B cell (primary cell): ENCODE data around the gene ADRM1. TPM values are rescaled to one million over a fixed set of nuclear protein-coding genes. Genes with fewer than 3 reads are reported as not detected.

Experiments
- ATAC-seq: fragments of 200-7000 bp; cut with Tn5 transposase; one replicate; pipeline ENCODE4 v1.10.0; 2021; ENCODE audit warnings: low read depth, mild to moderate bottlenecking, moderate number of reproducible peaks, moderate library complexity
- CTCF ChIA-PET: fragments of 350-600 bp; sonication (Branson Sonifier 250); formaldehyde crosslinking; loops from one replicate; lab custom pipeline; 2021; ENCODE audit warnings: antibody characterized with exemption, inconsistent platforms; lab: Charles Lee
- POLR2A ChIA-PET: fragments of 350-600 bp; sonication (Branson Sonifier 250); formaldehyde crosslinking; loops from one replicate; lab custom pipeline; 2021; ENCODE audit warnings: antibody characterized with exemption; lab: Charles Lee
- DNase-seq: peaks from one replicate; pipeline ENCODE4 v3.0.0; 2013
- H2AFZ ChIP-seq: 2 replicates; pipeline ENCODE4 v1.6.1; 2012; ENCODE audit warnings: mild to moderate bottlenecking, low read depth, low read length; ENCODE audit not compliant: insufficient read depth, poor library complexity, severe bottlenecking
- H3K27ac ChIP-seq, 2 donors: 1 replicate in 1 of 2; 2 replicates in 1 of 2; pipeline ENCODE4 v1.5.1; 2012 to 2013; ENCODE audit warnings: low read length in 2 of 2, mild to moderate bottlenecking in 2 of 2, moderate library complexity in 1 of 2
- H3K27me3 ChIP-seq, 4 experiments: fragments of 200-600 bp in 1 of 4; sonication (generic) in 1 of 4; replicated peaks in 1 of 4; 1 replicate in 2 of 4; 2 replicates in 2 of 4; pipeline versions ENCODE4 v1.6.1 to v1.7.0; 2013 to 2016; ENCODE audit warnings: low read length in 3 of 4, mild to moderate bottlenecking in 2 of 4, mixed read lengths in 1 of 4, moderate library complexity in 1 of 4; ENCODE audit not compliant: insufficient read depth in 4 of 4, control insufficient read depth in 3 of 4; ENCODE audit errors: control extremely low read depth in 1 of 4
- H3K36me3 ChIP-seq, 2 experiments: replicated peaks in 1 of 2; 1 replicate in 1 of 2; 2 replicates in 1 of 2; pipeline versions ENCODE4 v1.6.1 to v1.7.1; 2013; ENCODE audit warnings: low read length in 1 of 2; ENCODE audit not compliant: insufficient read depth in 2 of 2, control insufficient read depth in 1 of 2; ENCODE audit errors: control extremely low read depth in 1 of 2, extremely low read depth in 1 of 2
- H3K4me1 ChIP-seq, 2 donors: fragments of 200-600 bp in 1 of 2; sonication (generic) in 1 of 2; 1 replicate in 1 of 2; 2 replicates in 1 of 2; pipeline versions ENCODE4 v1.5.1 to v1.6.1; 2013 to 2017; ENCODE audit warnings: low read length in 2 of 2; ENCODE audit not compliant: control insufficient read depth in 2 of 2, insufficient read depth in 2 of 2
- H3K4me2 ChIP-seq: replicated peaks from 2 replicates; pipeline ENCODE3; 2012; ENCODE audit warnings: mild to moderate bottlenecking, low read depth, low read length; ENCODE audit not compliant: poor library complexity, severe bottlenecking
- H3K4me3 ChIP-seq, 5 experiments: fragments of 200-600 bp in 1 of 5; sonication (generic) in 1 of 5; 1 replicate in 3 of 5; 2 replicates in 2 of 5; pipeline versions ENCODE4 v1.5.1 to v1.7.0; 2011 to 2016; ENCODE audit warnings: low read length in 4 of 5, mild to moderate bottlenecking in 4 of 5, low read depth in 2 of 5, control low read depth in 1 of 5, moderate library complexity in 1 of 5; ENCODE audit not compliant: insufficient read depth in 1 of 5; ENCODE audit errors: control extremely low read depth in 1 of 5, extremely low read depth in 1 of 5
- H3K79me2 ChIP-seq: fragments of 200-600 bp; sonication (generic); one replicate; pipeline ENCODE4 v1.6.0; 2016; ENCODE audit warnings: low read length; ENCODE audit not compliant: control insufficient read depth, insufficient read depth
- H3K9ac ChIP-seq: fragments of 200-600 bp; sonication (generic); 2 replicates; pipeline ENCODE4 v1.6.1; 2017; ENCODE audit warnings: mild to moderate bottlenecking, low read length, moderate library complexity
- H3K9me3 ChIP-seq, 3 donors: one replicate each; pipeline versions ENCODE4 v1.6.1 to v1.7.1; 2013; ENCODE audit warnings: low read length in 2 of 3; ENCODE audit not compliant: control insufficient read depth in 2 of 3, insufficient read depth in 1 of 3; ENCODE audit errors: control extremely low read depth in 1 of 3
- H4K20me1 ChIP-seq: 2 replicates; pipeline ENCODE4 v1.6.0; 2012; ENCODE audit warnings: mild to moderate bottlenecking, low read length; ENCODE audit not compliant: insufficient read depth, control insufficient read depth, poor library complexity, severe bottlenecking
- H3K27ac Mint-ChIP-seq: one replicate; pipeline ENCODE4 v1.8.0; 2021; ENCODE audit warnings: mixed read lengths
- H3K27me3 Mint-ChIP-seq: one replicate; pipeline ENCODE4 v1.8.0; 2021; ENCODE audit warnings: mixed read lengths
- H3K4me1 Mint-ChIP-seq: one replicate; pipeline ENCODE4 v1.8.0; 2021; ENCODE audit warnings: mixed read lengths
- H3K4me3 Mint-ChIP-seq: one replicate; pipeline ENCODE4 v1.8.0; 2021; ENCODE audit warnings: mixed read lengths
- H3K9me3 Mint-ChIP-seq: one replicate; pipeline ENCODE4 v1.8.0; 2022; ENCODE audit warnings: mixed read lengths; ENCODE audit not compliant: insufficient read depth
- CTCF ChIP-seq: fragments of 200-600 bp; IDR thresholded peaks from one replicate; pipeline ENCODE4 v1.8.0; 2022; ENCODE audit warnings: antibody characterized with exemption, mild to moderate bottlenecking
- EZH2 ChIP-seq: IDR thresholded peaks from 2 replicates; pipeline ENCODE4 v1.6.1; 2012; ENCODE audit warnings: borderline replicate concordance, low read depth, mild to moderate bottlenecking, moderate library complexity, low read length; ENCODE audit not compliant: insufficient read depth, poor library complexity, severe bottlenecking
- WGBS: methylation state at CpG from one replicate; pipeline ENCODE4 v1.1.5; 2013; ENCODE audit warnings: missing lambda C conversion rate; ENCODE audit not compliant: insufficient coverage; 5-methylcytosine and 5-hydroxymethylcytosine counted together
- intact Hi-C: fragments of 100-400 bp; cut with micrococcal nuclease; formaldehyde crosslinking; loops from one replicate; pipeline ENCODE4 v1.10.0; 2022
- polyA plus RNA-seq: library from polyadenylated mRNA; depleted of rRNA; stranded (reverse); fragments of >200 nt; gene quantifications from 2 replicates; pipeline ENCODE4 v1.2.3, GENCODE V29; 2012
- total RNA-seq, 2 donors: library from RNA; stranded (reverse); fragments of 120-200 nt in 1 of 2; gene quantifications; 1 replicate in 1 of 2; 2 replicates in 1 of 2; pipeline versions ENCODE4 v1.2.3 to v1.2.4, GENCODE V29; 2013 to 2022

ADRM1 gene
- total and polyA plus RNA-seq, 2 donors (not counting 1 experiment from before 2014, with no cell fraction given), result 73.9 to 87.2 TPM

GRCh38 chr20:62313460-62314338, 10.9 kb downstream of the ADRM1 start:
- Histone ChIP-seq H3K9ac (no peak overlapping the region), H2AFZ (no peak overlapping the region), H3K27ac (no peak overlapping the region), H4K20me1 (no peaks in the 10 kb centered on the region), H3K36me3 (peaks cover 0 to 21% of the 10 kb centered on the region in 2 experiments), H3K4me2 (no peak overlapping the region), H3K27me3 (no peaks in the 10 kb centered on the region), H3K79me2 (no peaks in the 10 kb centered on the region), H3K9me3 (no peaks in the 10 kb centered on the region), H3K4me1 (no peaks in the 10 kb centered on the region), H3K4me3 (no peak overlapping the region)
- intact Hi-C loops, result no loop called here
- Mint-ChIP-seq H3K4me3 (no peak overlapping the region), H3K27ac (no peak overlapping the region), H3K4me1 (no peaks in the 10 kb centered on the region), H3K27me3 (no peaks in the 10 kb centered on the region), H3K9me3 (no peaks in the 10 kb centered on the region)
- TF ChIP-seq CTCF (no peak), EZH2 (no peak)
- POLR2A ChIA-PET, result no interaction called here
- CTCF ChIA-PET, result no interaction called here
- DNase-seq (no peak), ATAC-seq (no peak)
- WGBS, result 94% methylated on average over 45 of the region's 55 CpGs

- TF ChIP-seq EZH2 (no peak), CTCF (no peak)
- DNase-seq, result no peak
- ChIA-PET CTCF (interaction anchor here (1.8 kb wide), 1 partner anchor 69 kb away, joined by 7 read pairs; no protein-coding TSS in a partner anchor), POLR2A (no interaction called here)
- intact Hi-C loops, result no loop called here
- ATAC-seq, result no peak
- Histone ChIP-seq H3K4me2 (no peak overlapping the region), H3K9me3 (no peaks in the 10 kb centered on the region), H3K9ac (no peak overlapping the region), H3K36me3 (peaks cover 0 to 19% of the 10 kb centered on the region in 2 experiments), H3K27me3 (no peaks in the 10 kb centered on the region), H4K20me1 (no peaks in the 10 kb centered on the region), H3K4me3 (no peak overlapping the region), H3K4me1 (no peaks in the 10 kb centered on the region), H3K27ac (no peak overlapping the region), H2AFZ (no peak overlapping the region), H3K79me2 (no peaks in the 10 kb centered on the region)
- Mint-ChIP-seq H3K4me1 (no peaks in the 10 kb centered on the region), H3K4me3 (no peak overlapping the region), H3K9me3 (no peaks in the 10 kb centered on the region), H3K27me3 (no peaks in the 10 kb centered on the region), H3K27ac (no peak overlapping the region)
- 97% methylated on average over 11 of the region's 12 CpGs for WGBS
Measured at GRCh38 chr20:62314339-62314638, 11.5 kb downstream of the ADRM1 start.
